ENCODE measurements around the gene HIVEP3.
A peak's percentile ranks its signal among the peaks of the same experiment; 100 is the strongest.

The HIVEP3 gene

DNA sequence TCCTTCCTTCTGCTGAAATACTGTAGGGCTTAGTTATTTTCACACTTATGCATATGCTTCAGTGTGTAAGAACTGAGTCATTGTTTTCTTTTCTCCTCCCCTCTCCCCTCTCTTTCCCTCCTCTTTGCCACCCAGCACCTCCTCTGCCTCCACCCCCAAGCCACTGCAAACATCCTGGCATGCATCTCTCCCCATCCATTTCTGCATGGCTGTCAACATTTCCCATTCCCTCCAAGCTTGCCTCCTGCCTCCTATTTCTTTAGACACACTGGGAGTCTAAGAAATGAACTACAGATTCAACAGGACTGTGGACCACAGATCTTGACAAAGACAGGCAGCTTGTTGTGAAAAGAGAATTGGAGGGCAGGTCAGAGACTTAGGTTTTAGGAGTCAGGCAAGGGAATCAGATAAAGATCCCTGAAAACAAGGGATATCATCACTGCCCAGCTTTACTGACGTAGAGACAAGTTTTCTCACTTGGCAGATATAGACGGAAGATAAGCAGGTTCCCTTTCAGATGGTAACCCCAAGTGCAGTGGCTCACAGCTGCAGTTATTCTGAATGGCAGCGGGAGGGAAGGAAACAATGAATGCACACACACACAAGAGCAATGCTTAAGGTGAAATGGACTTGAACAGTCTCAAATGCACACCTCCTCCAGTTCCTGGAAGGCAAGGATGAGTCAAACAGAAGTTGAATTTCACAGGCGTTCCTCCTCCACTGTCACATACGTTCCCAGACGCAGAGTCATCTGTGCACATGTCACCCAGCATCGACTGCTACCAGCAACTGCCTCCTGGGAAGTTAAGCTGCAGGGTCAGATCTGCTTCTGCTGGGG lies 56.1 kb downstream of the HIVEP3 start:
- no peak overlapping the region for H3K4me3 Mint-ChIP-seq
- peak overlapping the region; percentile 14 to 90 (median 21) for H3K27ac Mint-ChIP-seq
- H3K4me1 Mint-ChIP-seq, result peaks cover 65% of the 10 kb centered on the region
- H3K27me3 Mint-ChIP-seq (ENCODE audit: low read depth), result peaks cover 7% of the 10 kb centered on the region
- no peaks in the 10 kb centered on the region for H3K9me3 Mint-ChIP-seq
- TF ChIP-seq, protein P1, sequence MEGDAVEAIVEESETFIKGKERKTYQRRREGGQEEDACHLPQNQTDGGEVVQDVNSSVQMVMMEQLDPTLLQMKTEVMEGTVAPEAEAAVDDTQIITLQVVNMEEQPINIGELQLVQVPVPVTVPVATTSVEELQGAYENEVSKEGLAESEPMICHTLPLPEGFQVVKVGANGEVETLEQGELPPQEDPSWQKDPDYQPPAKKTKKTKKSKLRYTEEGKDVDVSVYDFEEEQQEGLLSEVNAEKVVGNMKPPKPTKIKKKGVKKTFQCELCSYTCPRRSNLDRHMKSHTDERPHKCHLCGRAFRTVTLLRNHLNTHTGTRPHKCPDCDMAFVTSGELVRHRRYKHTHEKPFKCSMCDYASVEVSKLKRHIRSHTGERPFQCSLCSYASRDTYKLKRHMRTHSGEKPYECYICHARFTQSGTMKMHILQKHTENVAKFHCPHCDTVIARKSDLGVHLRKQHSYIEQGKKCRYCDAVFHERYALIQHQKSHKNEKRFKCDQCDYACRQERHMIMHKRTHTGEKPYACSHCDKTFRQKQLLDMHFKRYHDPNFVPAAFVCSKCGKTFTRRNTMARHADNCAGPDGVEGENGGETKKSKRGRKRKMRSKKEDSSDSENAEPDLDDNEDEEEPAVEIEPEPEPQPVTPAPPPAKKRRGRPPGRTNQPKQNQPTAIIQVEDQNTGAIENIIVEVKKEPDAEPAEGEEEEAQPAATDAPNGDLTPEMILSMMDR (IDR thresholded peaks at IDR 0.05; ENCODE audit: unreplicated experiment in 3 of 3), result no peak
- H3K36me3 Mint-ChIP-seq (ENCODE audit: low read depth), result no peaks in the 10 kb centered on the region

DNA sequence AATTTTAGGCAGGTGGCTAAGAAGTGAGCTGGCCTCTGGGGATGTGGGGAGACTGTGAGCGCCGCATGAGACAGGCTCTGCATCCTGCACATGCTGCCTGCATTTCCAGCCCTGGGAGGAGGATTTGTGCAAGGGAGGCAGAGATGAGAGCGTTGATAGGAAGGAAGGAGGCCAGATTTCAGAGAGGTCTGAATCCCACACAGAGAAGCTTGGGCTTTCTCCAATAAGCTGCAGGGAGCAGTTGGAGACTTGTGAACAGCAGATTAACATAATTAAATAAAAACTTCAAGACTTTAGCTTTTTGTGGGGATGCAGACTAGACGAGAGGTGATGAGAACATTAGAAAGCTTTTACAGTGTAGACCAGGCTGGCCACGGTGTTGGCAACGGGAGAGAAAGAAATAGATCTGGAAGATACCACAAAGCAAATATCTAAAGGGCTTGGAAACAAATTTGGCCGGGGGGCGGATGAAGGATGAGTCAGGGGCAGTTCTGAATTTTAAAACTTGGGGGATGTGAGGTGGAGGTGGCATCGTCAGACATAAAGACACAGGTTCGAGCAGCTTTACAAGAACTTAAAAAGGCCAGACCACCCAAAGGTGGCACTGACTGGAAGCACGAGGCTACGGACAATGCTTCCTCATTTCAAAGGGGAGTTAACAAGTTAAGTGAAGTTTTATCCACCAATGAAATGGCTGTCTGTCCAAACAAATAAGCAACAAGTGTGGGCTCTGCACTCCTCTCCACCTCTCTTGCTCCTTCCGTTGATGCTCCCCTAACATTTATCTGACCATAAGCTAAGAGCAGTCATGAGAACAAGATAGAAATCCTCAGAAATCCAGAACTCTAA lies 57.0 kb downstream of the HIVEP3 start:
- H3K4me3 Mint-ChIP-seq, result peak overlapping the region in 1 of 3 experiments; percentile 13
- TF ChIP-seq, protein P1 (IDR thresholded peaks at IDR 0.05; ENCODE audit: unreplicated experiment in 3 of 3), result no peak
- H3K4me1 Mint-ChIP-seq, result peaks cover 72% of the 10 kb centered on the region
- H3K27me3 Mint-ChIP-seq (ENCODE audit: low read depth), result peaks cover 7% of the 10 kb centered on the region
- peak overlapping the region; percentile 14 to 90 (median 21) for H3K27ac Mint-ChIP-seq
- H3K9me3 Mint-ChIP-seq, result no peaks in the 10 kb centered on the region
- no peaks in the 10 kb centered on the region for H3K36me3 Mint-ChIP-seq (ENCODE audit: low read depth)

DNA sequence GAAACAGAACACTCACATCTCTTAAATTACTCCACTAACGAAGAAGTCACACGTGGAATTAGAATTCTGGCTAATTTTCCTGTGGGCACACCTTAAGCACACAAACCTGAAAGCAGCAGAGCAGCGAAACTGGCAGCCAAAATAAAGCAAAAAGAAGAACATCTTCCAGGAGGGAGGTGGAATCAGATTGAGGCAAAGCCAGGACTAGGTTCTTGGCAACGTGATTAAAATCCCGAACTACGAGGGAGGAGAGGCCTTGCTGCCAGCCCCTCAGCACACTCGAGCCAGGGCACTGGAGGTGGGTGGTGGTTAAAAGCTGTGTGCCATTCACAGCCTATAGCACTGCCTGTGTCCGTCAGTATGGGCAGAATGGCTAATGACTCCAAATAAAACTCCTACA lies 58.0 kb downstream of the HIVEP3 start:
- Mint-ChIP-seq H3K36me3 (ENCODE audit: low read depth) (no peaks in the 10 kb centered on the region), H3K4me3 (no peak overlapping the region), H3K27me3 (ENCODE audit: low read depth) (peaks cover 6% of the 10 kb centered on the region), H3K4me1 (peaks cover 74% of the 10 kb centered on the region), H3K9me3 (no peaks in the 10 kb centered on the region), H3K27ac (peak overlapping the region in 1 of 3 experiments; percentile 90)
- TF ChIP-seq, protein P1 (IDR thresholded peaks at IDR 0.05; ENCODE audit: unreplicated experiment in 3 of 3), result no peak

DNA sequence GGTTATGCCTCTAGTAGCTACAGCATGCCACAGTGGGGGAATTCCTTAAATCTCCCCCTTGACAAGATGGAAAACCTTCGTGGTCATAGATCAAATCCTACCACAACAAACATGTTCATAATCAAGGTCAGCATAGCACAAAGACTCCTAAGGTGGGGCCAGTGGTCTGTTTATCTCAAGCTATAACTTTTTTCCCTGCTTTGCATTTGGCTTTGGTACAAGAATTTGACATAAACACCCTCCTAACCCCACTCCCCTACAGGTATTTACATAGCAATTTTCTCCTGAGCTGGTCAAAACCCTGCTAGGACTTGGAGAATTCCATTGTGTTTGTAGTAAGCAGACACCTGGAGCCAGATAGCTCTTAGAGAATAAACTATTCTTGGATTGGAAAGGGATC lies 58.5 kb downstream of the HIVEP3 start:
- Mint-ChIP-seq H3K36me3 (ENCODE audit: low read depth) (no peaks in the 10 kb centered on the region), H3K27ac (peak overlapping the region in 1 of 3 experiments; percentile 90), H3K27me3 (ENCODE audit: low read depth) (peaks cover 2% of the 10 kb centered on the region), H3K9me3 (peaks cover 3% of the 10 kb centered on the region), H3K4me3 (no peak overlapping the region), H3K4me1 (peaks cover 74% of the 10 kb centered on the region)
- TF ChIP-seq, protein P1 (IDR thresholded peaks at IDR 0.05; ENCODE audit: unreplicated experiment in 3 of 3), result no peak

DNA sequence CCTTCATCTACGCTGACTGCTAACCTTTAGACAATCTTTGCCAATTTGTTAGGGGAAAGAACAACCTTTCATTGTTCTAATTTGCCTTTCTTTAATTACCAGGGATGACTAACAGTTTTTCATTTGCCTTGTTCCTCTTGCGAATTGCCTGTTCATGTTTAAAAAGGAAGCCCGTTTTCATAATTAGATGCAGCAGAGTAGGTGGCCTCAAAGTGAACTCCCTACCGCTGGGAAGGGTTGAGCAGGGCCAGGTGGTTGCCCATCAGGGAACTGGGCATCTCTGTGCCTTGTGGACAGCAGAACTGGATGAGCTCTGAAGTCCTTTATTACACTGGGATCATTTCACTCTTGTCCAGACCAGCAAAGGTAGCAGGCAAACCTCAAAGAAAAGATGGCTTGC lies 59.0 kb downstream of the HIVEP3 start:
- H3K4me3 Mint-ChIP-seq, result no peak overlapping the region
- peaks cover 3% of the 10 kb centered on the region for H3K9me3 Mint-ChIP-seq
- H3K27me3 Mint-ChIP-seq (ENCODE audit: low read depth), result no peaks in the 10 kb centered on the region
- peaks cover 69% of the 10 kb centered on the region for H3K4me1 Mint-ChIP-seq
- TF ChIP-seq, protein P1 (IDR thresholded peaks at IDR 0.05; ENCODE audit: unreplicated experiment in 3 of 3), result no peak
- H3K27ac Mint-ChIP-seq, result no peak overlapping the region
- no peaks in the 10 kb centered on the region for H3K36me3 Mint-ChIP-seq (ENCODE audit: low read depth)

Data from nephron (organoid).